HG03280 (cell line): ENCODE measurements around the gene PCGF3.
"Not testable (repeated sequence)": the region's sequence is repeated elsewhere in the genome, so short reads cannot be mapped to it uniquely, and the experiment has no call there.

ENCODE experiments used
- ATAC-seq: cut with Tn5 transposase; IDR thresholded peaks from one replicate; pipeline ENCODE4 v1.9.1; 2021; ENCODE audit warnings: mild to moderate bottlenecking, moderate library complexity; ENCODE audit not compliant: unreplicated experiment

The PCGF3 gene

DNA sequence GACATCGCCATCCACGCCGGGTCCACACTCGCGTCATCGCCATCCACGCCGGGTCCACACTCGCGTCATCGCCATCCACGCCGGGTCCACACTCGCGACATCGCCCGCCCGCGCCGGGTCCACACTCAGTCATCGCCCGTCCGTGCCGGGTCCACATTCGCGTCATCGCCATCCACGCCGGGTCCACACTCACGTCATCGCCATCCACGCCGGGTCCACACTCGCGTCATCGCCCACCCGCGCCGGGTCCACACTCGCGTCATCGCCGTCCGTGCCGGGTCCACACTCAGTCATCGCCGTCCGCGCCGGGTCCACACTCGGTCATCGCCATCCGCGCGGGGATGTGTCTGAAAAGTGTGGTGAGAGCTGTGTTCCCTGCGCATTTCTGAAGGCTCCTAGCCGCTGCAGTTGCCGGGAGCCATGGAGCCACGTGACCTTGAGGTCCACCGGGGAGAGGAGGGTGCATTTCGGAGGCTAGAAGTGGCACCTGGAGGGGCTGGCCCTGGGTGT, 17.3 kb downstream of the PCGF3 start:
- no peak for ATAC-seq

GRCh38 chr4:723751-724530, 18.3 kb downstream of the PCGF3 start:
- ATAC-seq = no peak

DNA sequence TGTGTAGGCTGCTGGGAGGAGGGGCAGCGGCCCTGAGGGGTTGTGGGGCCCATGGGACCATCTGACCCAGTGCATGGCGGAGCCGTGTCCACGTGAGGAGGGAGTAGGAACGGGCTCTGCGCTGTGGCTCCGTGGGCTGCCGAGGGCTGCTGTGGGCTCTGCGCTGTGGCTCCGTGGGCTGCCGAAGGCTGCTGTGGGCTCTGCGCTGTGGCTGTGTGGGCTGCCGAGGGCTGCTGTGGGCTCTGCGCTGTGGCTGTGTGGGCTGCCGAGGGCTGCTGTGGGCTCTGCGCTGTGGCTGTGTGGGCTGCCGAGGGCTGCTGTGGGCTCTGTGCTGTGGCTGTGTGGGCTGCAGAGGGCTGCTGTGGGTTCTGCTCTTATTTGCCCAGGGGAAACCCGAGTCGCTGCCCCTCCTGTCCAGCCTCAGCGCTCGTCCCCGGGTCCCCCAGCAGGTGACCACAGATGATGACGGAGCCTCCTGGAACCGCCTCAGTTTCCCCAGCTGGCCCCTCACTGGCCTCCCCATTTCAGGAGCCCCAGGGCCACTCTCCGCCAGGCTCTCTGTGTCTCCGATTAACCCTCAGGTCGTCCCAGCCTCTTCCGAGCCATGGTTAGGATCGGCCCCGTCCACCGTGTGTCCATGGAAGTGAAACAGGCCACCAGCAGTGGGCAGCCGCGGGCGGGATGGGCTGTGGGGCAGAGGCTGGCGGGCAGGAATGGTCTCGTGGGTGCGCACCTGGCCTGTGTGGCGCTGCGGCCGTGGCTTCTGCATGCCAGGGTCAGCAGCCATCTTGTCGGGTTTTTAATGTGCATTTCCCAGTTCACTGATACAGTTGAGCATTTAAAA, 20.0 kb downstream of the PCGF3 start:
- ATAC-seq = no peak

- no peak for ATAC-seq
Measured at GRCh38 chr4:726235-726787, 20.7 kb downstream of the PCGF3 start.

GRCh38 chr4:726838-727237, 21.2 kb downstream of the PCGF3 start:
- ATAC-seq = no peak

DNA sequence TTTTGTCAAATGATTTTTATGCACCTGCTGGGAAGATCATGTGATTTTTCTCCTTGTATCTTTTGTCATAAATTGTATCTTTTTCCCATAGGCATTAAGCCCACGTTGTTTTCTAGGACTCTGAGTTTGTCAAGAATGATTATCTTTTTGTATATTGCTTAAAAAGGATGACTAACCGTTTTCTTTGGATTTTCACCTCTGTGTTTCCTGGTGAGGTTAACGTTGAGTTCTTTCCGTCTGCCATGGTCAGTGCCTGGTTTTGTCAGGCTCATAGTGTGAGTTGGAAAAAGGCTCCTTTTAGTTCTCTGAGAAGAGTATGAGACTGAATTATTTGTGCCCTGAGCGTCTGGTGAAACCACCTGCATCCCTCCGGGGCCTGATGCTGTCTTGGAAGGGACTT, 21.9 kb downstream of the PCGF3 start:
- ATAC-seq = no peak

- no peak for ATAC-seq
Measured at GRCh38 chr4:729336-730315, 24.0 kb downstream of the PCGF3 start.

DNA sequence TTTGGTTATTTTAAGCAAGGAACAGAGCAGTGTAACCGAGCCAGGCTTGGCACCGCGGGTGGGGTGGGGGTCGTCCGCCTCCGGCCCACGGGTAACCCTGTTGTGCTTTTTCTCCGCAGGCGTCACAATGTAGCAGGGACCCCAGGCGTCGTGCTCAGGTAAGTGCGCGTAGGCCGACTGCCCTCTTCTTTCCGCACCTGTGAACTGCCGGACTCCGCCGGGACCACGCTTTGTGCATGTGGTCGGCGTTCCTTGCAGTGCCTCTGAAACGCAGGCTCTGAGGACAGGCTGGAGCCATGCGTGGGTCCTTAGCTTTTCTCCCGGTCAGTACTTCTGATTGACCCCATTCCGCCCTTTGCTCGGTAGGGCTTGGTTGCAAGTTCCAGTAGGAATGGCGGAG, 24.9 kb downstream of the PCGF3 start:
- no peak for ATAC-seq

DNA sequence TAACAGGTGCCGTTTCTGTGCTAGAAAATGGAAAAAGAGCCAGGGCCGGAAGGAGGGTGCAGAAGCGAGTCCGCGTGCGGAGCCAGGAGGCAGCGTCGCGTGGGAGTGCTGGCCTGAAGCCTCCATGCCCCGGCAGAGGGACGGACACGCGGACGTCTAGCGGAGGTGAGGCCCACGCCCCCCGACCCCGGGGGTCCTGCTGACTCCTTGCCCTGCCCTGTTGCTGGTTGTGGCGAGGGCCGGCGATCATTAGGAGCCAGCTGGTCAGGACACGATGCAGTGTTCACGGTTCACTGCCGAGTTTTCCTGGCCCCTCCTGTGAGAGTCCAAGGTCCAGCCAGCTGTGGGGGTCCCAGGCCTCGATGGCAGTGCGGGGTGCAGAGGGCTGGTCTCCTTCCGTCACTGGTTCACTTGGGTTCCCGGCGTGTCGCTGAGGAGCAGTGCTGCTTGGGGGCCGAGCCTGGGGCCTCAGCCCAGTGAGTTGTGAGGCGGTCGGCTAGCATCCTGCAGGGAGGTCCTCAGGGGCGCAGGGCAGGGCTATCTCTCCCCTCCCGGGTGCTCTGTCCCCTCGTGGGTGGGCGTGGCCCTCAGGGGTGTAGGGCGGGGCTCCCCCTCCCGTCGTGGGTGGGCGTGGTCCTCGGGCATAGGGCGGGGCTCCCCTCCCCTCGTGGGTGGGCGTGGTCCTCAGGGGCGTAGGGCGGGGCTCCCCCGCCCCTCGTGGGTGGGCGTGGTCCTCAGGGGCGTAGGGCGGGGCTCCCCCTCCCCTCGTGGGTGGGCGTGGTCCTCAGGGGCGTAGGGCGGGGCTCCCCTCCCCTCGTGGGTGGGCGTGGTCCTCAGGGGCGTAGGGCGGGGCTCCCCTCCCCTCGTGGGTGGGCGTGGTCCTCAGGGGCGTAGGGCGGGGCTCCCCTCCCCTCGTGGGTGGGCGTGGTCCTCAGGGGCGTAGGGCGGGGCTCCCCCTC, 25.6 kb downstream of the PCGF3 start:
- not testable (repeated sequence) for ATAC-seq

GRCh38 chr4:731954-732353, 26.3 kb downstream of the PCGF3 start:
- not testable (repeated sequence) for ATAC-seq

DNA sequence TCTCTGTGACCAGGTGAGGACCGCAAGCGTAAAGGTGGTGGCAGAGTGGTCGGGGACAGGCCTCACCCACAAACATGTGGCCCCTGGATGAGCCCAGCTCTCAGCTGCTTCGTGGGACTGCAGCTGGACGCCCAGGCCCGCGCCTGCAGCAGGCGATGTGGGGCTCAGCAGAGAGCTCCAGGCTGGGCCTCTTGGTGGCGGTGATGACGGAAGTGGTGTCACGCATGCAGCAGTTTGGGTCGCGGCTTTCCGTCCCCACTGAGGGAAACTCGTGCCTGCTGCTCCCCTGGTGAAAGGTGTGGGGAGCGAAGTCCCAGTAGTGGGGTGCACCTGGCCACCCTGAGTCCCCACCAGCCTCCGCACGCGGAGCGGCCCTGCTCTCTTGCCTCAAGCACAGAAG, 26.9 kb downstream of the PCGF3 start:
- no peak for ATAC-seq

DNA sequence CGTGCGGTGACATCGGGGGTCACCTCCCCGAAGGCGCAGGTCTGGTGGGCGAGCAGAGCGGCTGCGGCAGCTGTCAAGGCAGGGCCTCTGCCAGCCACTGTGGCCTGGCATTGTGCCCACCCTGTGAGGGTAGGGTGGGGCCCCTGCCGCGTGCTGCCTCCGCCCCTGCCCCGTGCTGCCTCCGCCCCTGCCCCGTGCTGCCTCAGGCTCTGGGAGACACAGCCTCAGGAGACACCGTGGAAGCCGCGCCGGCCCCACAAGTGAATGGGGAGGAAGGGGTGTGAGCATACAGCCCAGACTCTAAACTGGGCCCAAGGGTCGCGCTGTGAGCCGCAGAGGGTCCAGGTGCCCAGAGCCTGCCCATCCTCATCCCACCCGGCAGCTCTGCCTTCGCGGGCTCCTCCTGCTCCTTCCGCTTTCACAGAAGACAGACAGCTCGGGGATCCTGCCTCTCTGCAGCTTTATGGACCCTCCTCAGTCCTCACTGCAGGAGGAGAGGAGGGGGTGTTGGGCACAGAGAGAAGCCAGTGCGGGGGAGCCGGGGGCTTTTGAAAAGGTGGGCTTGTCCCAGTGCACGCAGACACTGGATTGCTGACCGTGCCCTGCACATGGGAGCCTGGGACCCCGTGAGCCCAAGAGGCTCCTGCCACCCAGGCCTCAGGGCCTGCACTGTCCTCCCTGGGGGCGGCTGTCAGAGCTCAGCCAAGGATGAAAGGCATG, 27.4 kb downstream of the PCGF3 start:
- no peak for ATAC-seq

DNA sequence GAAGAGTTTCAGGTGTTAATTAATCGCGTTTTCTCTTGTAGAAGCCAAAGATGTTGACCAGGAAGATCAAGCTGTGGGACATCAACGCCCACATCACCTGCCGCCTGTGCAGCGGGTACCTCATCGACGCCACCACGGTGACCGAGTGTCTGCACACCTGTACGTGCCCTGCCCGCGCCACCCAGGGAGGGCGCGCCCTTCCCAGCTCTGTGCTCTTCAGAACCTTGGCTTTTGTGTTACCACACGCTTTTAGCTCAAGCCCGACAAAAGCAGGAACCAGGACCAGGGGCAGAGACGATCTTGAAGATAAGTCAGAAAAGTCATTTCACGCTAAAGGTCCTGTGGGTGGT, 28.0 kb downstream of the PCGF3 start:
- ATAC-seq = no peak

DNA sequence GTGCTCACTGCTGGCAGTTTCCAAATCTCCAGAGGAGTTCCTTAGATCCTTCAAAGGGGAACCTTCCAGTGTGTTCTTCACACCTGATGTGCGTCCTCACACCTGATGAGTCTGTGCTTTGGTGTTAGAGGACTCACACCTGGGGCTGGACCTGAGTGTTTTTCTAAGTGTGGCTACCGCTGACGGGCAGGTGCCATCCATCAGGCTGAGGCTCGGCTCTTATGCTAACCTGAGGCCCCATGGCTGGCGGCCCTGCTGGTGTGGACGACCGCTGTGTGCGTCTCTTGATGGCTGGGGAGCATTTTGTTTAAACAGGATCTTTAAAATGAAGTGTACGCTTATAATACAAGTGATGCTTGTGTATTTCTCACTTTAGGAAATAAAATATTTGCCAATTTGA, 28.4 kb downstream of the PCGF3 start:
- no peak for ATAC-seq

GRCh38 chr4:734951-735350, 29.3 kb downstream of the PCGF3 start:
- ATAC-seq = no peak

DNA sequence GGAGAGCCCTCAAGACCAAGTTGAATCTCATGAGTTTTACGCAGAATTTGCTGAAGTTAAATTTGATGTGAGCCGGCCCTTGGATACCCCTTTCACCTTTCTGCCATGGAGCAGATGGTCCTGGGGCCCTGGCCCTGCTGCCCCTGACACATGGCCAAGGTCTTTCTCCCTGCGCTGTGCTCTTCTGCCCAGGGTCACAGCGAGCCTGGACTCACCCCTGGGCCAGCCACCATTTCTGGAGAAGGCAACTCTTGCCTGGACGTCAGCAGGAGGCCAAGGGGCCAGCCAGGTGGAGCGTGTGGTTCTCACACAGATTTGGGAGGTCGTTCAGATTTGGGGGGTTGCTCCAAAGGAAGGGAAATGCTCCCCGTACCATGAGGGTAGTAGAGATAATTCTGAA, 30.0 kb downstream of the PCGF3 start:
- ATAC-seq = no peak

DNA sequence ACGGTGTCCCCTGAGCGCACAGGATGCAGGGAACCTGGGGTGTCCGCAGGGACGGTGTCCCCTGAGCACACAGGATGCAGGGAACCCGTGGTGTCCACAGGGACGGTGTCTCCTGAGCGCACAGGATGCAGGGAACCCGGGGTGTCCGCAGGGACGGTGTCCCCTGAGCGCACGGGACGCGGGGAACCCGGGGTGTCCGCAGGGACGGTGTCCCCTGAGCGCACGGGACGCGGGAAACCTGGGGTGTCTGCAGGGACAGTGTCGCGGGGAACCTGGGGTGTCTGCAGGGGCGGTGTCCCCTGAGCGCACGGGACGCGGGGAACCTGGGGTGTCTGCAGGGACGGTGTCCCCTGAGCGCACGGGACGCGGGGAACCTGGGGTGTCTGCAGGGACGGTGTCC, 30.9 kb downstream of the PCGF3 start:
- ATAC-seq = not testable (repeated sequence)

- no peak for ATAC-seq
Measured at GRCh38 chr4:738781-739280, 33.2 kb downstream of the PCGF3 start.

- no peak for ATAC-seq
Measured at GRCh38 chr4:739569-739968, 33.9 kb downstream of the PCGF3 start.
